HCT116 (cell line): ENCODE measurements around the gene SPINT2. TPM values are rescaled to one million over a fixed set of nuclear protein-coding genes. Genes with fewer than 3 reads are reported as not detected.

Experiments used
- ATAC-seq: fragments of 200-7000 bp; cut with Tn5 transposase; 2 replicates; pipeline ENCODE4 v1.9.1; 2020; ENCODE audit warnings: mild to moderate bottlenecking, moderate library complexity
- BruUV-seq: library from RNA; stranded (reverse); fragments of 400-500 nt; replicated peaks from 2 replicates; lab custom pipeline; 2021; lab: Mats Ljungman, UMichigan
- CTCF ChIA-PET: fragments of 300-600 bp; sonication (Branson Sonifier 250); formaldehyde crosslinking; loops from one replicate; lab custom pipeline; 2021; ENCODE audit warnings: antibody characterized with exemption; lab: Charles Lee
- POLR2A ChIA-PET: fragments of 300-600, 350-600 bp; sonication (Branson Sonifier 250); formaldehyde crosslinking; loops from one replicate; lab custom pipeline; 2021; ENCODE audit warnings: antibody characterized with exemption; lab: Charles Lee
- RAD21 ChIA-PET, 2 experiments: fragments of 300-600 bp; sonication (Branson Sonifier 250); formaldehyde crosslinking; loops; one replicate each; lab custom pipeline; 2023; ENCODE audit warnings: low total read pairs in 2 of 2; ENCODE audit not compliant: uncharacterized antibody in 2 of 2, unreplicated experiment in 2 of 2, low non-redundant PET in 1 of 2; lab: Charles Lee
- DNase-seq: peaks from one replicate; pipeline ENCODE4 v3.0.0-alpha.2; 2010; ENCODE audit warnings: low read depth, low spot score
- H2AFZ ChIP-seq: fragments of 200-600 bp; shearing (Covaris generic), sonication (generic); 2 replicates; pipeline ENCODE4 v1.6.1; 2017; ENCODE audit warnings: low read depth, mixed run types, mixed read lengths, antibody characterized with exemption, low read length; ENCODE audit not compliant: poor library complexity, severe bottlenecking
- H3K27ac ChIP-seq: 2 replicates; pipeline ENCODE4 v1.5.1; 2012; ENCODE audit warnings: low read depth, low read length
- H3K27me3 ChIP-seq: fragments of 200-600 bp; sonication (generic); 2 replicates; pipeline ENCODE4 v1.6.1; 2016; ENCODE audit warnings: mixed run types, low read length, mixed read lengths; ENCODE audit not compliant: insufficient read depth
- H3K36me3 ChIP-seq, 2 experiments: fragments of 200-500 bp in 1 of 2; fragments of 200-600 bp in 1 of 2; sonication (Bioruptor generic) in 1 of 2; sonication (generic) in 1 of 2; 2 replicates each; pipeline versions ENCODE4 v1.5.1 to v1.6.1; 2014 to 2016; ENCODE audit warnings: low read length in 2 of 2, inconsistent platforms in 1 of 2, mixed read lengths in 1 of 2, mixed run types in 1 of 2; ENCODE audit not compliant: insufficient read depth in 2 of 2, control insufficient read depth in 1 of 2
- H3K4me1 ChIP-seq, 2 experiments: fragments of 200-600 bp in 1 of 2; sonication (generic) in 1 of 2; 2 replicates each; pipeline versions ENCODE4 v1.5.1 to v1.6.1; 2012 to 2017; ENCODE audit warnings: low read length in 2 of 2, inconsistent platforms in 1 of 2, mild to moderate bottlenecking in 1 of 2, mixed read lengths in 1 of 2, mixed run types in 1 of 2, moderate library complexity in 1 of 2; ENCODE audit not compliant: insufficient read depth in 2 of 2, control insufficient read depth in 1 of 2
- H3K4me2 ChIP-seq: fragments of 200-600 bp; sonication (generic); 2 replicates; pipeline ENCODE4 v1.6.1; 2017; ENCODE audit warnings: mixed run types, low read length, mixed read lengths
- H3K4me3 ChIP-seq, 2 experiments: fragments of 200-600 bp in 1 of 2; sonication (generic) in 1 of 2; replicated peaks in 1 of 2; 2 replicates each; pipeline ENCODE4 v1.5.1; 2011 to 2016; ENCODE audit warnings: low read length in 2 of 2, control low read depth in 1 of 2, low read depth in 1 of 2, mild to moderate bottlenecking in 1 of 2, mixed read lengths in 1 of 2, mixed run types in 1 of 2
- H3K79me2 ChIP-seq: fragments of 200-600 bp; sonication (generic); 2 replicates; pipeline ENCODE4 v1.6.1; 2017; ENCODE audit warnings: mild to moderate bottlenecking, mixed run types, low read length, moderate library complexity, mixed read lengths; ENCODE audit not compliant: insufficient read depth
- H3K9ac ChIP-seq: fragments of 200-600 bp; sonication (generic); 2 replicates; pipeline ENCODE4 v1.6.1; 2016; ENCODE audit warnings: low read length, mixed read lengths
- H3K9me2 ChIP-seq: fragments of 200-600 bp; sonication (generic), shearing (Covaris generic); 2 replicates; pipeline ENCODE4 v1.6.1; 2017; ENCODE audit warnings: mixed run types, mild to moderate bottlenecking, moderate library complexity; ENCODE audit not compliant: insufficient read depth
- H3K9me3 ChIP-seq, 2 experiments: fragments of 200-500 bp in 1 of 2; fragments of 200-600 bp in 1 of 2; sonication (Bioruptor generic) in 1 of 2; sonication (generic) in 1 of 2; 2 replicates each; pipeline ENCODE4 v1.6.1; 2014 to 2017; ENCODE audit warnings: low read length in 2 of 2, mixed read lengths in 2 of 2, inconsistent platforms in 1 of 2, low read depth in 1 of 2, mild to moderate bottlenecking in 1 of 2, mixed run types in 1 of 2, moderate library complexity in 1 of 2; ENCODE audit not compliant: control insufficient read depth in 1 of 2, insufficient read depth in 1 of 2
- H4K20me1 ChIP-seq: fragments of 200-600 bp; sonication (generic), shearing (Covaris generic); 2 replicates; pipeline ENCODE4 v1.6.1; 2017; ENCODE audit warnings: mixed run types, mild to moderate bottlenecking, moderate library complexity; ENCODE audit not compliant: insufficient read depth
- ATF3 ChIP-seq: IDR thresholded peaks from 2 replicates; pipeline ENCODE4 v1.6.1; 2012
- CEBPB ChIP-seq: IDR thresholded peaks from 2 replicates; pipeline ENCODE4 v1.6.1; 2012; ENCODE audit warnings: low read depth
- CTCF ChIP-seq, 3 experiments: fragments of 200-600 bp in 1 of 3; sonication (generic) in 1 of 3; IDR thresholded peaks in 2 of 3; conservative IDR thresholded peaks in 1 of 3; 2 replicates each; pipeline ENCODE4 v1.5.1; 2012 to 2017; ENCODE audit warnings: low read depth in 2 of 3, low read length in 2 of 3, antibody characterized with exemption in 1 of 3, borderline replicate concordance in 1 of 3, control low read depth in 1 of 3, mild to moderate bottlenecking in 1 of 3, mixed read lengths in 1 of 3, mixed run types in 1 of 3, moderate library complexity in 1 of 3; ENCODE audit not compliant: insufficient read depth in 1 of 3
- ELF1 ChIP-seq: IDR thresholded peaks from 2 replicates; pipeline ENCODE4 v1.6.1; 2012; ENCODE audit warnings: low read depth, borderline replicate concordance
- FOSL1 ChIP-seq: IDR thresholded peaks from 2 replicates; pipeline ENCODE4 v1.6.1; 2012; ENCODE audit warnings: low read depth
- JUND ChIP-seq: IDR thresholded peaks from 2 replicates; pipeline ENCODE4 v1.6.1; 2012
- MAX ChIP-seq: IDR thresholded peaks from 2 replicates; pipeline ENCODE4 v1.6.1; 2012
- POLR2A ChIP-seq: IDR thresholded peaks from 2 replicates; pipeline ENCODE4 v1.7.0; 2011; ENCODE audit warnings: borderline replicate concordance; ENCODE audit not compliant: insufficient read depth, insufficient read length; ENCODE audit errors: extremely low read depth
- RAD21 ChIP-seq: IDR thresholded peaks from 2 replicates; pipeline ENCODE4 v1.6.1; 2012; ENCODE audit warnings: low read depth, mild to moderate bottlenecking
- REST ChIP-seq: IDR thresholded peaks from 2 replicates; pipeline ENCODE4 v1.6.1; 2012; ENCODE audit warnings: low read depth
- SP1 ChIP-seq: IDR thresholded peaks from 2 replicates; pipeline ENCODE4 v1.6.1; 2012; ENCODE audit warnings: low read depth
- SRF ChIP-seq: IDR thresholded peaks from 2 replicates; pipeline ENCODE4 v1.6.1; 2012; ENCODE audit warnings: low read depth
- YY1 ChIP-seq: IDR thresholded peaks from 2 replicates; pipeline ENCODE4 v1.6.1; 2011; ENCODE audit warnings: low read length, low read depth, moderate library complexity, mild to moderate bottlenecking; ENCODE audit not compliant: insufficient replicate concordance; ENCODE audit errors: extremely low read depth
- ZBTB33 ChIP-seq: IDR thresholded peaks from 2 replicates; pipeline ENCODE4 v1.6.1; 2011; ENCODE audit warnings: mild to moderate bottlenecking, low read length, moderate library complexity; ENCODE audit not compliant: insufficient replicate concordance; ENCODE audit errors: extremely low read depth
- ZFX ChIP-seq: fragments of 450-650 bp; IDR thresholded peaks from 2 replicates; pipeline ENCODE4 v1.6.1; 2017
- ZNF274 ChIP-seq: fragments of 200-500 bp; sonication (Bioruptor generic); IDR thresholded peaks from 2 replicates; pipeline ENCODE4 v1.6.1; 2014; ENCODE audit warnings: mild to moderate bottlenecking, low read depth, low read length, inconsistent platforms
- intact Hi-C: fragments of 100-400 bp; cut with micrococcal nuclease; formaldehyde crosslinking; loops from 2 replicates; pipeline ENCODE4 v1.10.0; 2022
- total RNA-seq: library from RNA; stranded (reverse); gene quantifications from one replicate; pipeline ENCODE4 v1.2.1, GENCODE V29; 2021; ENCODE audit not compliant: unreplicated experiment

SPINT2 gene
- total RNA-seq, 1 experiment from 2014 or later: 500 TPM

GRCh38 chr19:38245826-38246498, 18.4 kb upstream of the SPINT2 start (continued):
- no peak for TF ChIP-seq CTCF (IDR thresholded peaks at IDR 0.05 in 2 of 3, conservative IDR thresholded peaks at IDR 0.05 in 1 of 3; ENCODE audit: borderline replicate concordance in 1 of 3, insufficient read depth in 1 of 3, low read depth in 2 of 3, low read length in 2 of 3)
- no peak for TF ChIP-seq ELF1
- TF ChIP-seq REST: no peak
- no peak for TF ChIP-seq FOSL1
- no peak for TF ChIP-seq SRF
- no peak for TF ChIP-seq POLR2A
- no peak for TF ChIP-seq CEBPB
- no peak for TF ChIP-seq ZFX

GRCh38 chr19:38247126-38247525, 17.2 kb upstream of the SPINT2 start:
- no peaks in the 10 kb centered on the region for H3K9me3 ChIP-seq
- ChIA-PET CTCF (no interaction called here), RAD21 (no interaction called here), POLR2A (no interaction called here)
- no peaks in the 10 kb centered on the region for H3K9me2 ChIP-seq
- DNase-seq (no peak), ATAC-seq (no peak)
- no peaks in the 10 kb centered on the region for H3K27me3 ChIP-seq
- peaks cover 15 to 49% of the 10 kb centered on the region in 2 experiments for H3K4me1 ChIP-seq
- H3K9ac ChIP-seq: no peak overlapping the region
- no peaks in the 10 kb centered on the region for H3K79me2 ChIP-seq
- intact Hi-C loops: no loop called here
- H2AFZ ChIP-seq: no peak overlapping the region
- BruUV-seq: no TSS peak
- H3K4me2 ChIP-seq: no peak overlapping the region
- no peaks in the 10 kb centered on the region for H4K20me1 ChIP-seq
- no peak overlapping the region for H3K27ac ChIP-seq
- H3K36me3 ChIP-seq: no peaks in the 10 kb centered on the region
- H3K4me3 ChIP-seq: no peak overlapping the region
- TF ChIP-seq ATF3 (no peak), SRF (no peak), RAD21 (no peak), ZFX (no peak), ZNF274 (no peak), ELF1 (no peak), YY1 (no peak), ZBTB33 (no peak), MAX (no peak), POLR2A (no peak), SP1 (no peak), JUND (no peak)
